Central memory CD8-positive, alpha-beta T cell (primary cell): Measurements from ENCODE around the gene LOXHD1.

ENCODE experiments used
- ATAC-seq: fragments of 150-1000 bp; cut with Tn5 transposase; replicated peaks from 2 replicates; pipeline ENCODE4 v1.10.0; 2022; ENCODE audit warnings: mild to moderate bottlenecking, moderate FRiP score, moderate number of reproducible peaks; ENCODE audit not compliant: poor library complexity, severe bottlenecking; ENCODE audit errors: extremely low read depth
- DNase-seq, 2 donors: peaks; one replicate each; pipeline ENCODE4 v3.0.0; 2021; ENCODE audit warnings: low spot score in 2 of 2
- H3K27ac Mint-ChIP-seq: one replicate; pipeline ENCODE4 v1.8.0; 2022; ENCODE audit warnings: low read depth, mild to moderate bottlenecking, moderate library complexity, mixed read lengths
- H3K27me3 Mint-ChIP-seq: one replicate; pipeline ENCODE4 v1.8.0; 2022; ENCODE audit warnings: mixed read lengths
- H3K36me3 Mint-ChIP-seq: one replicate; pipeline ENCODE4 v1.8.0; 2022; ENCODE audit warnings: mild to moderate bottlenecking, moderate library complexity, mixed read lengths; ENCODE audit not compliant: insufficient read depth
- H3K4me1 Mint-ChIP-seq: one replicate; pipeline ENCODE4 v1.8.0; 2022; ENCODE audit warnings: mixed read lengths
- H3K4me3 Mint-ChIP-seq: one replicate; pipeline ENCODE4 v1.8.0; 2022; ENCODE audit warnings: mild to moderate bottlenecking, moderate library complexity, mixed read lengths
- H3K9me3 Mint-ChIP-seq: one replicate; pipeline ENCODE4 v1.8.0; 2022; ENCODE audit warnings: mixed read lengths

Gene LOXHD1, protein sequence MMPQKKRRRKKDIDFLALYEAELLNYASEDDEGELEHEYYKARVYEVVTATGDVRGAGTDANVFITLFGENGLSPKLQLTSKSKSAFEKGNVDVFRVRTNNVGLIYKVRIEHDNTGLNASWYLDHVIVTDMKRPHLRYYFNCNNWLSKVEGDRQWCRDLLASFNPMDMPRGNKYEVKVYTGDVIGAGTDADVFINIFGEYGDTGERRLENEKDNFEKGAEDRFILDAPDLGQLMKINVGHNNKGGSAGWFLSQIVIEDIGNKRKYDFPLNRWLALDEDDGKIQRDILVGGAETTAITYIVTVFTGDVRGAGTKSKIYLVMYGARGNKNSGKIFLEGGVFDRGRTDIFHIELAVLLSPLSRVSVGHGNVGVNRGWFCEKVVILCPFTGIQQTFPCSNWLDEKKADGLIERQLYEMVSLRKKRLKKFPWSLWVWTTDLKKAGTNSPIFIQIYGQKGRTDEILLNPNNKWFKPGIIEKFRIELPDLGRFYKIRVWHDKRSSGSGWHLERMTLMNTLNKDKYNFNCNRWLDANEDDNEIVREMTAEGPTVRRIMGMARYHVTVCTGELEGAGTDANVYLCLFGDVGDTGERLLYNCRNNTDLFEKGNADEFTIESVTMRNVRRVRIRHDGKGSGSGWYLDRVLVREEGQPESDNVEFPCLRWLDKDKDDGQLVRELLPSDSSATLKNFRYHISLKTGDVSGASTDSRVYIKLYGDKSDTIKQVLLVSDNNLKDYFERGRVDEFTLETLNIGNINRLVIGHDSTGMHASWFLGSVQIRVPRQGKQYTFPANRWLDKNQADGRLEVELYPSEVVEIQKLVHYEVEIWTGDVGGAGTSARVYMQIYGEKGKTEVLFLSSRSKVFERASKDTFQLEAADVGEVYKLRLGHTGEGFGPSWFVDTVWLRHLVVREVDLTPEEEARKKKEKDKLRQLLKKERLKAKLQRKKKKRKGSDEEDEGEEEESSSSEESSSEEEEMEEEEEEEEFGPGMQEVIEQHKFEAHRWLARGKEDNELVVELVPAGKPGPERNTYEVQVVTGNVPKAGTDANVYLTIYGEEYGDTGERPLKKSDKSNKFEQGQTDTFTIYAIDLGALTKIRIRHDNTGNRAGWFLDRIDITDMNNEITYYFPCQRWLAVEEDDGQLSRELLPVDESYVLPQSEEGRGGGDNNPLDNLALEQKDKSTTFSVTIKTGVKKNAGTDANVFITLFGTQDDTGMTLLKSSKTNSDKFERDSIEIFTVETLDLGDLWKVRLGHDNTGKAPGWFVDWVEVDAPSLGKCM (N-terminal part only)

DNA sequence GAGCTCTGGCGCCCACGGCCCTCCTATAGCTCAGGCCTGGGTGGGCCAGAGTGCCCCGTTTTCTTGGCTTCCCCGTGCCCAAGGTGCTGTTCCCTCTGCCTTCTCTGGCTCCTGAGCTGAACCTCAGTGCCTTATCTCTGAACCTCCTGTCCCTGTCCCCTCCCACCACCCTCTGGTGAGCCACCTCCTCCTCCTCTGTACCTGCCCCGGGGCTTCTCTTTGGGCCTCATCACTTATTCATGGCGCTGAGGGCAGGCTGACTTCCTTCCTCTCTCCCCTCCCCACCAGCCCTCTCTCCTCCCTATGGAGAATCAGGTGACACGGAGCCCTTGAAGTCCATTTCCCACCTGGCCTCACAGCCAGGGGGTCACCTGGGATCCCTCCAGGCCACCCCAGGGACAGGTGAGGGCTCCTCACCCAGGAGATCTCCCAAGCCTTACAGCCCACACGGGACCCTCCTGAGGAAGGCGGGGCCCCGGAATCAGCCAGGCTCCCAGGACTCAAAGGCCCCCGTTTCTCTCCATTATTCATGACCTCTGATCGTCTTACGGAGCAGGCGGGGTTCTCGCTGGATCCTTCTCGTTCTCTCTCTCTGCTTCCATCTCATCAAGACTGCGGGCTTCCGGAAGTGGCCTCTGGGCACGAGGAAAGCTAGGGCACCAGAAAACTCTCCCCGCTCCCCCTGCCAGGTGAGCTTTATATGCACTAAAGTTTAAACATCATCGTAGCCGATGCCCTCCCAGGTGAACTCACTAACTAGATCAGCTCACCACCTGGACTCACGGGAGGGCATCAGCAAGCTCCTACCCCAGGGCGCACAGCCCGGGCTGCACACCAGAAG is at the start of gene LOXHD1:
Gene LOXHD1 (minus strand): TSS at position 106 of the 841 bp plus-strand sequence. CDS start 187 bp downstream, outside the sequence.
- ATAC-seq, result no peak

DNA sequence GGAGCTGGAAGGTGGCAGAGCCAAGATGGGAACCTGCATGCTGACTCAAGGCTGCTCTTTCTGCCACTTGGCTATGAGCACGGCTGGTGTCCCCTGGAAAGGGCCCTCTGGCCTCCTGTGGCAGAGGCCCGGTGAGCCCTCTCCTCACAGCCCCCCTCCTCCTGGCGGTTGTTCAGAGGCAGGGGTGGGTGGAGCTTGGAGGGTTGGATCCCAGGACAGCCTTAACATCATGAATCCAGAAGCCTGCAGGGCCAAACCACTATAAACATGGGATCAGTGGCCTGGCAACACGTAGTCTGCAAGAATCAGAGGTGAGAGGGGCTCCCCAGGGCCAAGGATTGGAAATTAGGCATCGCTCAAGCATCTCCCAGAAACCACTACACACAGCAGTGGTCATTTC is 48.5 kb upstream of the LOXHD1 start:
- Mint-ChIP-seq H3K4me3 (no peak overlapping the region), H3K27ac (no peak overlapping the region), H3K4me1 (no peaks in the 10 kb centered on the region), H3K9me3 (no peaks in the 10 kb centered on the region), H3K27me3 (no peaks in the 10 kb centered on the region), H3K36me3 (no peaks in the 10 kb centered on the region)
- no peak for ATAC-seq
- no peak for DNase-seq

More for the DNA sequence above, at the start of gene LOXHD1:
- Mint-ChIP-seq H3K4me3 (no peak within 1 kb of the TSS), H3K4me1 (peaks cover 5% of the 10 kb centered on the region), H3K36me3 (peaks cover 1% of the 10 kb centered on the region), H3K9me3 (no peaks in the 10 kb centered on the region), H3K27me3 (no peaks in the 10 kb centered on the region), H3K27ac (peak within 1 kb of the TSS; percentile 53)
- no peak for DNase-seq

DNA sequence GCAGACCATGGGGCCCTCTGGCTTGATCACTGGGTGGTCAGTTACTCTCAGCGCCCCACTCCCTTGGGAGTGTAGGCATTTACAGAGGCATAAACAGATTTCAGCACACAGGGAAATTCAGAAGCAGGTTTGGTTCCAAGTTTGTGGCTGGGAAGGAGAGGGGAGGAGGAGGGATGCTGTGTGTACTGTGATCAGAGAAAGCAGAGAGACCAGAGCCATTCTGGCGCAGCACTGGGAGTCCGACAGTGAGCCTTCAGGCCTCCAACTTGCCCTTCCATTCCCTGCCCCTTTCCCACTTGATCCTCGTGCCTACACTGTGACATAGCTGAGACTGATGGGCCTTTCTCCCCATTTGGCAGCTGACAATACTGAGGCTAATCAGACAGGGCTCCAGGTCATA is 47.8 kb upstream of the LOXHD1 start:
- H3K27me3 Mint-ChIP-seq, result no peaks in the 10 kb centered on the region
- ATAC-seq (no peak), DNase-seq (no peak)

DNA sequence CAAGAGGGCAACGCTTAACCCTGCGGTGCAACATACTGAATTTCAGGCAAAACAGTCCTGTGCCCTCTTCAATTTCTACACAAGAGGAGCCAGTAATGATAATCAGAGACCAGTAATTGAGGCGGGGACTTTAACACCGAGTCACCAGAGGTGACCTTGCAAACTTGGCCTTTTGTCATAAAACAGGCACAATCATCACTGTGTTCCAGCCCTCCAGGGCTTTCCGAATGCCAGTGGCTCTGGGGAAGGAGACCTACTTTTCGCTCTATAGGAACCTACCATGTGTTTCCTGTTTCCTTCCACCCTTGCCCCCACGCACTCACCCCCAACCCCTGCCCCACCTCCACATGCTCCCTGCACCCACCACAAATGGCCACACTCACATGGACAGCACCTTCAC is 47.2 kb upstream of the LOXHD1 start:
- Mint-ChIP-seq H3K4me3 (no peak overlapping the region), H3K9me3 (no peaks in the 10 kb centered on the region), H3K4me1 (no peaks in the 10 kb centered on the region), H3K36me3 (no peaks in the 10 kb centered on the region), H3K27ac (no peak overlapping the region), H3K27me3 (no peaks in the 10 kb centered on the region)
- DNase-seq, result no peak
- no peak for ATAC-seq

More for the DNA sequence above, 47.8 kb upstream of the LOXHD1 start:
- no peak overlapping the region for H3K27ac Mint-ChIP-seq
- H3K9me3 Mint-ChIP-seq, result no peaks in the 10 kb centered on the region
- H3K4me3 Mint-ChIP-seq, result no peak overlapping the region
- H3K36me3 Mint-ChIP-seq, result no peaks in the 10 kb centered on the region
- H3K4me1 Mint-ChIP-seq, result no peaks in the 10 kb centered on the region

DNA sequence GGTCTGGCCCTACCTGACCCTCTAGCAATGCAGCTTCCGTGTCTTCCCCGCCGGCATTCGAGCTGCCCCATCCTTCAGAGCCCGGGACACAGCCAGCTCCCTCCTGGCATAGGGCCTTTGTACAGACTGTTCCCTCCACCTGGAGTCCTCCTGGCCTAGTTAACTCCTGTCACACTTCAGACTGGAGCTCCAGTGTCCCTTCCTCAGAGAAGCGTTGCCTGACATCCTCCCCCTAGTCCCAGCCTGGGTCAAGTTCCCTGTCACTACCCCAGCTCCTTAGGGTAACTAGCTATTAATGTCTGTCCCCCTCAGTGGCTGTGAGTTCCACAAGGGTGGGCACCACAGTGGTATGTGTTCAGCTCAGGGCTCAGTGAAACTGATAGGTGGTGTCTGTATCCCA is 45.5 kb upstream of the LOXHD1 start:
- Mint-ChIP-seq H3K9me3 (peaks cover 6% of the 10 kb centered on the region), H3K27ac (no peak overlapping the region), H3K27me3 (no peaks in the 10 kb centered on the region), H3K36me3 (no peaks in the 10 kb centered on the region), H3K4me1 (no peaks in the 10 kb centered on the region), H3K4me3 (no peak overlapping the region)
- DNase-seq, result no peak
- ATAC-seq, result no peak

DNA sequence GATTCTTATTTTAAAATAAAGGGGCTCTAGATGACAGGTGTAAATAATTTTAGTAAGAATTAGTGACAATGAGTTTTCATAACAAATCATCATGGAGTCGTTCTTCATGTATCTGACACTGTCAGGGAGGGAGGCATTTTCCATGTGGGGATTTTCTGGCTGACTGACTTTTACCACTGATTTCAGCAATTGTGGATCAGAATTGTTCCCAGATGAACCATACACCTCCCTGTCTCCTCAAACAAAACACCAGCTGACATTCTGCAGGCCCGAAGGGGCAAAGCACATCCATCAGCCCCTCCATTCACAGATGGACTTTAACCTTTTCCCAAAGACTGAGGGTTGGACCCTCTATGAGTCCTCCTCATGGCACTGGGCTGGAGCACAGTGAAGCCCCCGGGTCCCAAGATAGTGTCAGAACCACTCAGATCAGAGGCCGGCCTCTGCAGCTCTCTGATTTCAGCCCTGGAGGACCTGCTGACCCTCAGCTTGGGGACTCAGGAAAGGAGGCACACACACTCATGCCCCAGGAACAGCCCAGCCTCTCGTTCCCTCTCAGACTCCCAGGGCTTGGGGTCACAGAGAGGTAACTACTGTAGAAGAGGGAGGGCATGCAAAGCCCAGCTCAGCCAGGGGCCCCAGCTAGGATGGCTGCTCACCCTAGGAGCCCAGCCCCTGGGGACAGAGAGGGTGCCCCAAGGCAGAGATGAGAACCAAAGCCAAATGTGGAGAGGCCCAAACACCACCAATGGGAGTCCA is 43.2 kb upstream of the LOXHD1 start:
- no peak for DNase-seq

DNA sequence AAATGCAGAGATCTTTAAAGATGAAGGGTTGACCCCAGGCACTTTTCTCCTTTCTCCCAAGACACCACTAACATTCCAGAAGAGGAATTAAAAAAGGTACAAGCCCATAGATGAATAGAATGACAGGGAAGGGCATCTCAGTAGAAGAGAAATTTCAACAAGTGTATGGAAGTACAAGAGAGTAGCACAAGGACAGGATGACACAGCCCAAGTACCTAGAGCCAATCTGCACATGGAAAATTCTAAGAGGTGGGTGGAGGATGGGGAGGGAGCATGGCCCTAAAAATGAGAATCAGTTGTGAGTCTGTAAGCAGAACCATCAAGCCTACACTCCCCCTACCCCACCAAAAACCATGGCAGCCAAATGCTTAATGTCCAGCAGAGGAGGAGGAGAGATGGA is 39.7 kb upstream of the LOXHD1 start:
- Mint-ChIP-seq H3K27ac (no peak overlapping the region), H3K27me3 (peaks cover 32% of the 10 kb centered on the region), H3K36me3 (no peaks in the 10 kb centered on the region), H3K9me3 (peaks cover 6% of the 10 kb centered on the region), H3K4me1 (no peaks in the 10 kb centered on the region), H3K4me3 (no peak overlapping the region)
- ATAC-seq, result no peak
- DNase-seq, result no peak

More for the DNA sequence above, 43.2 kb upstream of the LOXHD1 start:
- Mint-ChIP-seq H3K36me3 (no peaks in the 10 kb centered on the region), H3K27ac (no peak overlapping the region), H3K4me1 (no peaks in the 10 kb centered on the region), H3K4me3 (no peak overlapping the region), H3K27me3 (peaks cover 10% of the 10 kb centered on the region), H3K9me3 (peaks cover 6% of the 10 kb centered on the region)
- no peak for ATAC-seq

DNA sequence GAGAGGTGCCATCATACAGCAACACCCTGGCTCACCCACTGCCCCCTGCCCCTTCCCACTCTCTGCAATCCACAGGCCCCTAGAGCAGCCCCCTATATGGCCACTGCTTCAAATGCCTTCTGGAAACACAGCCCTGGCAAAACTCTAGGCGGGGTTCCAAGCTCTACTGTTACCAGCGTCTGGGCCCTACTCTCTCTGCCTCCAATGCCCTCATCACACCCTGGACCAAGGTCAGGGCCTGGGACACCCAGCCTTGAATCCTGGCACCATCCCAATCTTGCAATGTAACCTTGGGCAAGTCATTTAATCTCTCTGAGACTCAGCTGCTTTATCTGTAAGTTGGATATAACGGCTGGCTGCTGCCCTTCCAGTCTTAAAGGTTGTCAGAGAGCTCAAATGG is 39.2 kb upstream of the LOXHD1 start:
- H3K4me1 Mint-ChIP-seq, result no peaks in the 10 kb centered on the region
- H3K27ac Mint-ChIP-seq, result no peak overlapping the region
- H3K4me3 Mint-ChIP-seq, result no peak overlapping the region
- DNase-seq, result no peak
- no peaks in the 10 kb centered on the region for H3K36me3 Mint-ChIP-seq
- ATAC-seq, result no peak
- peaks cover 6% of the 10 kb centered on the region for H3K9me3 Mint-ChIP-seq
- H3K27me3 Mint-ChIP-seq, result peaks cover 32% of the 10 kb centered on the region

DNA sequence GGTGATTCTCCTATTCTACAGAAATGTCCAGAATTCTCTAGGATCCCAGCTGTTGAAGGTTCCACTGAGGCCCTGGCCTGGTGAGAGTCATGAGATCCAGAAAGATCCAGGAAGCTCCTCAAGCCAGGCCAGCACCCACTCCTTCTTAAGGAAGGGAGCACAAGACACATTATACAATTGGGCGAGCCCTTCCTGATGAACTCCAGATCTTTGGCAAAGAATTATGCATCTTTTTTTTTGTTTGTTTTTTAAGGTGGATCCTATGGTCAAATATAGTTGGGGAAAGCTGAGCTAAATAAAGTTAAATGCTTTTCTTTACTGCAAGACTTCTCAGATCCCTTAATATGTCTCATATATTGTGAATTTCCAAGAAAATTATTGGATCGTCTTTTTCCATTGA is 37.0 kb upstream of the LOXHD1 start:
- ATAC-seq, result no peak
- Mint-ChIP-seq H3K36me3 (peaks cover 3% of the 10 kb centered on the region), H3K27ac (no peak overlapping the region), H3K9me3 (peaks cover 6% of the 10 kb centered on the region), H3K4me3 (no peak overlapping the region), H3K4me1 (no peaks in the 10 kb centered on the region), H3K27me3 (peaks cover 32% of the 10 kb centered on the region)
- DNase-seq, result no peak

DNA sequence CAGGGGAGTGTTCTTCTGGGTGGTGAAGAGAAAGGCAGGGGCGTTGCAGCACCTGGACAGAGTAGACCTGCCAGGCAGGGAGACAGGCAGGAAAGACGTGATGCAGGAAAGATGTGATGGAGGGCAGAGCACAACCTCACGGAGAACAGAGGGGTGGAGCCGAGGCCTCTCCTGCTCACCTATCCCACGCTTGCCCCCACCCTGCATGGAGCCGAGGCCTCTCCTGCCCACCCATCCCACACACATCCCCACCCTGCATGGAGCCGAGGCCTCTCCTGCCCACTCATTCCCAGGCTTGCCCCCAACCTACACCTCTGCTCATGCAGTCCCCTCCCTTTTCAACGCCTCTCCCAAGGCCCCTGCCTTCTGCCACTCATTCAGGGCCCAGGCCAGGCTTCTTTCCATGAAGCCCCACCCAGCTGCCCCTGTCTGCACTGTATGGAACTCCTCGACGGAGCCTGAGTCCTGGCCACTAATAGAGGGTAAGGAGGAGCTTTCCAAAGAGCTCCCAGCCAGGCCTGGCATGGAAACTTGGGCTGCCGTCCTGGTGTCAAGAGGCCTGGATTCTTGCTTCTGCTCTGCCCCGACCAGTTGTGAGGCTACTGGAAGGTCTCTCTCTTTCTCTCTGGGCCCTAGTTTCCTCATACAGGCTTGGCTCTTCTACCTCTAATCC is 32.0 kb upstream of the LOXHD1 start:
- H3K4me1 Mint-ChIP-seq, result no peaks in the 10 kb centered on the region
- ATAC-seq, result no peak
- H3K36me3 Mint-ChIP-seq, result peaks cover 3% of the 10 kb centered on the region
- H3K27me3 Mint-ChIP-seq, result peaks cover 30% of the 10 kb centered on the region
- H3K9me3 Mint-ChIP-seq, result no peaks in the 10 kb centered on the region
- no peak overlapping the region for H3K27ac Mint-ChIP-seq
- no peak overlapping the region for H3K4me3 Mint-ChIP-seq
- DNase-seq, result no peak

DNA sequence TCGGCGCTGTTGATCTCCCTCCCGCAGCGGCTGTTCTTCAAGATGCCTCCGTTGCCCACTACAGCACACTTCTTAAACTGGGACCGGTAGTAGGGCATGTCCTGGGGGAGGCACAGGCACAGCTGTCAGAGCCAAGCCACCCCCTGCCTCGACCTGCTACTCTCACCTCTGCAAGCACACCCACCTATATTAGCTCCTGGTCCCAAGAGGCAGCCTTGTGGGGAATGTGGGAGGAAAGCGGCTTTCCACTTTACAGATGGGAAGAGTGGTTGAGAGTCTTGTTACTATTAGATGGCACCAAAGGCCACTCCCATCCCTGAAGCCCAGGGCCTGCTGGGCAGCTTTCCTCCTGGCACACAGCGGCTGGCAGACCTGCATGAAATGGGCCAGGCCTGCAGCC is 29.2 kb upstream of the LOXHD1 start:
- Mint-ChIP-seq H3K4me1 (no peaks in the 10 kb centered on the region), H3K27me3 (peaks cover 33% of the 10 kb centered on the region), H3K4me3 (no peak overlapping the region), H3K9me3 (no peaks in the 10 kb centered on the region), H3K27ac (no peak overlapping the region), H3K36me3 (peaks cover 3% of the 10 kb centered on the region)
- ATAC-seq (no peak), DNase-seq (no peak)
